Measurements from ENCODE around the gene STK16. TPM values are rescaled to one million over a fixed set of nuclear protein-coding genes. Genes with fewer than 3 reads are reported as not detected.

Gene STK16
- total RNA-seq, 2 donors from 2014 or later: 30.1 to 35.8 TPM

GRCh38 chr2:219213486-219214071, 31.7 kb upstream of the STK16 start:
- no peak overlapping the region for H3K9ac ChIP-seq (ENCODE audit: low read depth in 2 of 2, low read length in 2 of 2)
- H3K27ac ChIP-seq: no peak overlapping the region
- TF ChIP-seq, protein P1, sequence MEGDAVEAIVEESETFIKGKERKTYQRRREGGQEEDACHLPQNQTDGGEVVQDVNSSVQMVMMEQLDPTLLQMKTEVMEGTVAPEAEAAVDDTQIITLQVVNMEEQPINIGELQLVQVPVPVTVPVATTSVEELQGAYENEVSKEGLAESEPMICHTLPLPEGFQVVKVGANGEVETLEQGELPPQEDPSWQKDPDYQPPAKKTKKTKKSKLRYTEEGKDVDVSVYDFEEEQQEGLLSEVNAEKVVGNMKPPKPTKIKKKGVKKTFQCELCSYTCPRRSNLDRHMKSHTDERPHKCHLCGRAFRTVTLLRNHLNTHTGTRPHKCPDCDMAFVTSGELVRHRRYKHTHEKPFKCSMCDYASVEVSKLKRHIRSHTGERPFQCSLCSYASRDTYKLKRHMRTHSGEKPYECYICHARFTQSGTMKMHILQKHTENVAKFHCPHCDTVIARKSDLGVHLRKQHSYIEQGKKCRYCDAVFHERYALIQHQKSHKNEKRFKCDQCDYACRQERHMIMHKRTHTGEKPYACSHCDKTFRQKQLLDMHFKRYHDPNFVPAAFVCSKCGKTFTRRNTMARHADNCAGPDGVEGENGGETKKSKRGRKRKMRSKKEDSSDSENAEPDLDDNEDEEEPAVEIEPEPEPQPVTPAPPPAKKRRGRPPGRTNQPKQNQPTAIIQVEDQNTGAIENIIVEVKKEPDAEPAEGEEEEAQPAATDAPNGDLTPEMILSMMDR (IDR thresholded peaks at IDR 0.05): no peak
- DNase-seq: no peak
- H3K36me3 ChIP-seq: no peaks in the 10 kb centered on the region
- no peaks in the 10 kb centered on the region for H3K4me1 ChIP-seq
- H3K4me3 ChIP-seq: no peak overlapping the region
- H3K9me3 ChIP-seq: no peaks in the 10 kb centered on the region
- intact Hi-C loops (cut with DNase I): no loop called here
- H3K27me3 ChIP-seq: no peaks in the 10 kb centered on the region

GRCh38 chr2:219214141-219214540, 31.1 kb upstream of the STK16 start:
- no peaks in the 10 kb centered on the region for H3K27me3 ChIP-seq
- H3K36me3 ChIP-seq: no peaks in the 10 kb centered on the region
- H3K27ac ChIP-seq: no peak overlapping the region
- H3K9me3 ChIP-seq: no peaks in the 10 kb centered on the region
- H3K4me1 ChIP-seq: peaks cover 2% of the 10 kb centered on the region
- H3K4me3 ChIP-seq: no peak overlapping the region
- no peak for DNase-seq
- TF ChIP-seq, protein P1 (IDR thresholded peaks at IDR 0.05): no peak
- intact Hi-C loops (cut with DNase I): no loop called here
- H3K9ac ChIP-seq (ENCODE audit: low read depth in 2 of 2, low read length in 2 of 2): no peak overlapping the region

DNA sequence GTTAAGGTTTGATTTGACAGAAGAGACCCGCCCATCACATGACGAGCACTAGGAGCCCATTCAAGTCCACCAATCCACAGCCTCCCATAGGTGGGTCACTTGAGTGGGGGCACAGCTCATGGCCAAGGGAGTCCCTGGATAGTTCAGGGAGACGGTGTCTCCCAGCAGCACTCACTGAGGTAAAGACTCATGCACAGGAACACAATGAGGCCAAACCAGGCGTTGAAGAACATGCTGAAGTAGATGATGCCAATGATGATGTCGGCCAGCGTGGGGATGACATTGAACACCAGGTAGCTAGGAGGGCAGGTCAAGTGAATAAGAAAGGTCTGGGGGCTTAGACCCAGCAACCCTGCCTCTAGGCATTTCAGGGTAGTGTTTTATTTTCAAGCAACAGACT, 30.5 kb upstream of the STK16 start:
- Histone ChIP-seq H3K9ac (ENCODE audit: low read depth in 2 of 2, low read length in 2 of 2) (no peak overlapping the region), H3K36me3 (no peaks in the 10 kb centered on the region), H3K27ac (no peak overlapping the region), H3K27me3 (no peaks in the 10 kb centered on the region), H3K4me3 (no peak overlapping the region), H3K9me3 (no peaks in the 10 kb centered on the region), H3K4me1 (peaks cover 6% of the 10 kb centered on the region)
- no peak for DNase-seq
- intact Hi-C loops (cut with DNase I): loop anchor here (5.0 kb wide), 1 partner anchor 42 kb away; the partner anchor contains the start of gene SLC23A3
- TF ChIP-seq, protein P1 (IDR thresholded peaks at IDR 0.05): no peak

DNA sequence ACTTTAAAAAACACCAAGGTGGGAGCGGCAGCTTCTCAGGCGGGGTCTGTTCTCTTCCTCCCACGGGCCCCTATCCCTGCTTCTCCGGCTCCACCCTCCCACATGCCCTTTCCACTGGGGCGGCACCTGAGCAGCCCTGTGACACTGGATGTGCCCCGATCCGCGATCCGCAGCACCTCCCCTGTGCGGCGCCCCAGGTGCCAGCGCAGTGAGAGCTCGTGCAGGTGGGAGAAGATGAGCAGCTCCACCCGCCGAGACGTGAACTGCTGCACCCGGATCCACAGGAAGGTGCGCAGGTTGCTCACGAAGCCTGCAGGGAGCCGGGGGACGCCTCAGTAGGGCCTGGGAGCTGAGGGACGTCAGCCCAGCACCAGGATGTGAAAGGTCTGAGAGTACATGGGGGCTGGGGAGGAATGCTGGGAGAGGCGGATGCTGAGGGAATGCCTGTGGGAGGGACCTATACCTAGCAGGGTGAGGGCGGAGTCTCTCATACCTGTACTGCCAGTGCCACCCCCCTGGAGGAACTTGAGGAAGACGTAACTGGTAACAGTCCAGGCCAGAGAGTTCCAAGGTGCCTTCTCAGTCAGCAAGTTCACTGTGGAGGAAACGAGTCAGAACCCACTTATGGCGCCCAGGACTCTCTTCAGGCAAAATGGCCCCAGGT, 29.3 kb upstream of the STK16 start:
- Histone ChIP-seq H3K27me3 (no peaks in the 10 kb centered on the region), H3K36me3 (no peaks in the 10 kb centered on the region), H3K4me3 (no peak overlapping the region), H3K27ac (no peak overlapping the region), H3K4me1 (peaks cover 6% of the 10 kb centered on the region), H3K9ac (ENCODE audit: low read depth in 2 of 2, low read length in 2 of 2) (no peak overlapping the region), H3K9me3 (no peaks in the 10 kb centered on the region)
- TF ChIP-seq, protein P1 (IDR thresholded peaks at IDR 0.05): no peak
- no peak for DNase-seq
- intact Hi-C loops (cut with DNase I): loop anchor here (5.0 kb wide), 1 partner anchor 44 kb away; the partner anchor contains the start of gene SLC23A3

DNA sequence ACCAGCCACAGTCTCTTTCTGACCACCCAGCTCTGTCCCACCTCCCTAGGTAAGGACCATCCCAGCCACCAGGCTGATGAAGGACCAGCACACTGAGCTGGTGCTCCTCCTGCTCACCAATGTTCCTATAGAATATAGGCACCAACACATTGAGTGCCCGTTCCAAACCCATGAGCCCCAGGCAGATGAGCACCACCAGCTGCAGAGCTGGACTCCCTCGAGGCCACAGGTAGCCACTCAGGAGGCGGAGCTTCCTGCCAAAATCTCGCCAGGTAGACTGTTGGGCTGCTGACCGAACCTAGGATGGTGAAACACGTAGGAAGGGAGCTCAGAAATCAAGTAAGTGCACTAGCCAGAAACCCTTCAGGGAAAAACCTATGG, 28.8 kb upstream of the STK16 start:
- H3K27me3 ChIP-seq: no peaks in the 10 kb centered on the region
- peaks cover 6% of the 10 kb centered on the region for H3K4me1 ChIP-seq
- H3K36me3 ChIP-seq: no peaks in the 10 kb centered on the region
- DNase-seq: no peak
- H3K27ac ChIP-seq: no peak overlapping the region
- H3K9me3 ChIP-seq: no peaks in the 10 kb centered on the region
- H3K4me3 ChIP-seq: no peak overlapping the region
- intact Hi-C loops (cut with DNase I): loop anchor here (5.0 kb wide), 1 partner anchor 44 kb away; the partner anchor contains the start of gene SLC23A3
- H3K9ac ChIP-seq (ENCODE audit: low read depth in 2 of 2, low read length in 2 of 2): no peak overlapping the region
- TF ChIP-seq, protein P1 (IDR thresholded peaks at IDR 0.05): no peak
